ENCODE measurements around the gene PPM1L.

Gene PPM1L

DNA sequence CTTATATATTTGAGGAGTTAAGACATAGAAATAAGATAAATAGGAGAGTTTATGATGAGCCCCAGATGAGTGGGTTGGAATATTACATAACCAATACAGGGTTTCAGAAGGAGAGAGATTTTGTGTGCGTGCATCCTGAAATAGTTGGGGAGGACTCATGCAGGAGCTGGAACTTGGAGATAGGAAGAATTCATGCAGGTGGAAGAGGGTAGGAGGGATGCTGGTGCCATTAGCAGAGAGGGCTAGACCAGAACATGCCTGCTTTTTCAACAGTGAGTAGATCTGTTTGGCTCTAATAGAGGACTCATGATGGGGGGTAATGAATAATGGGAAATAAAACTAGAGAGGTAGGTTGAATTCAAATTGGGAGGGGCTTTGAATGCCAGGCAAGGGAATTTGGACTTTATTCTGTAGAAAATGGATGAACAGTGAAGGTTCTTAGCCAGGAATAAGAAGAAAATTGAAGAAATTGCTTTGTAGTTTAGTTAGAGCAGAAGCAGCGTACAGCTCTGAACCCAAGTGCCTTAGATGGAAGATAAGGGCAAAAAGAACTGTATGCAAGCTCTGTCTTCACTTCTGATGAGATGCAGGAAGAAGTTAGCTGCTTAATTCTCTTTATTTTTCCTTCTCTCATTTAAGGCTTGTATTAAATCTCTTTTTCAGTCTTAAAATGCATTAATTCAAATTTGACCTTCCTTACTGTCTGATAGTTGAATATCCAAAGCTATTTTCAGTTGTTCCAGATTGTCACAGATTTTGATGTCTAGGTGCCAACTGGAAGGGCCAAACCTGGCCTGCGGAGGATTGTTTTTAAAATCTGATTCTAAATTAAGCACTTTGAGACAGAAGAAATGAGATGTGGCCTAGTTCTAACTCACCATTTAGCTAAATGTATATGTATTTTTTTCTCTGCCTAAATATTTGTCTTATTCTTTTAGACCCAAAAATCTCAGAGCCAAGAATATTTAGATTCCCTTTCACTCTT is 86.3 kb downstream of the PPM1L start:
- no peak for DNase-seq (ENCODE audit: low read depth in 1 of 2, low spot score in 1 of 2)

DNA sequence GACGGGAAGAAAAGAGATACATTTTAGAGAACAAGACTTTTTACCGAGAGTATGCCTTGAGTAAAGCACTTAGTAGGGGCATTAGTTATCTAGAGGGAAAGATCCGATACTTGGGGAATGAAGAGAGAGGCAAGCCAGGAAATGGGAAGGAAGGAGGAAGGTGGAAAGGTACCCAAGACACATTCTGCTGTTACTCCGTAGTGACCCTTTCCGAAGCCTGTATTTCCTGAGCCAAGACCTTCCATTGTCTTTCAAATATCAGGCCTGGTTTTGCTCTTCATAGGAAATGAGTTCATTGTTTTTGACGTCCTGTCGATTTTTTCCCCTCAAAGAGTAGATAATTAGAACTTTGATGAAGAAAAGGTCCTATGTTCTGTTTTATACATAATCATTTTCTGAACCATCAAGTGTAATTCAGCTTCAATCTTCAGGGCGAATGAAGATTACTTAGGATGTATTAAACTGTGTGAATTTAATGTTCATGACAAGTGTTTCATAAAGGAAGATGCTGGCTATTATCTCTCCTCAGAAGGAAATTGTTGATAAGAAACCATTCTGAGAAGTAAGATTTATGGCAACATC is 95.7 kb downstream of the PPM1L start:
- DNase-seq (ENCODE audit: low read depth in 1 of 2, low spot score in 1 of 2), result no peak

DNA sequence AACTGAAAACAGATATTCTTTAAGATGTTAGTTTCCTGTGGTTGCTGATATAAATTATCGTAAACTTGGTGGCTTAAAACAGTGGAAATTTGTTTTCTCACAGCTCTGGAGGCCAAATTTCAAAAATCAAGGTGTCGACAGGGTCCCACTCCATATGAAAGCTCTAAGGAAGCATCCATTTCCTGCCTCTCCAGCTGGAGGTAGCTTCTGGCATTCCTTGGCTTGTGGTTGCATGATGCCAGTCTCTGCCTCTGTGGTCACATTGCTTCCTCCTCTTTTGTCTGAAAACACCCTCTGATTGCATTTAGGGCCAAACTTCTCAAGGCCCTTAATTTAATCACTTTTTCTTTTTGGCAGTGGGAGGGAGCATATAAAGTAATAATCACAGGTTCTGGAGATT is 96.8 kb downstream of the PPM1L start:
- DNase-seq (ENCODE audit: low read depth in 1 of 2, low spot score in 1 of 2), result no peak

DNA sequence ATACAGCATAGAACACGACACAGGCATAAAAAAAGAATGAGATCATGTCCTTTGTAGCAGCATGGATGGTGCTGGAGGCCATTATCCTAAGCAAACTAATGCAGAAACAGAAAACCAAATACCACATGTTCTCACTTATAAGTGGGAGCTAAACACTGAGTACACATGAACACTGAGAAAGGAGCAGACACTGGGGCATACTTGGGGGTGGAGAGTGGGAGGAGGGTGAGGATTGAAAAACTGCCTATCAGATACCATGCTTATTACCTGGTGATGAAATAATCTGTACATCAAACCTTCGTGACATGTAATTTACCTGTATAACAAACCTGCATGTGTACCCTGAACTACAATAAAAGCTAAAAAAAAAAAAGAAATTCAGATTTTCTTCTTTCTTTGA is 100.4 kb downstream of the PPM1L start:
- DNase-seq (ENCODE audit: low read depth in 1 of 2, low spot score in 1 of 2), result no peak

DNA sequence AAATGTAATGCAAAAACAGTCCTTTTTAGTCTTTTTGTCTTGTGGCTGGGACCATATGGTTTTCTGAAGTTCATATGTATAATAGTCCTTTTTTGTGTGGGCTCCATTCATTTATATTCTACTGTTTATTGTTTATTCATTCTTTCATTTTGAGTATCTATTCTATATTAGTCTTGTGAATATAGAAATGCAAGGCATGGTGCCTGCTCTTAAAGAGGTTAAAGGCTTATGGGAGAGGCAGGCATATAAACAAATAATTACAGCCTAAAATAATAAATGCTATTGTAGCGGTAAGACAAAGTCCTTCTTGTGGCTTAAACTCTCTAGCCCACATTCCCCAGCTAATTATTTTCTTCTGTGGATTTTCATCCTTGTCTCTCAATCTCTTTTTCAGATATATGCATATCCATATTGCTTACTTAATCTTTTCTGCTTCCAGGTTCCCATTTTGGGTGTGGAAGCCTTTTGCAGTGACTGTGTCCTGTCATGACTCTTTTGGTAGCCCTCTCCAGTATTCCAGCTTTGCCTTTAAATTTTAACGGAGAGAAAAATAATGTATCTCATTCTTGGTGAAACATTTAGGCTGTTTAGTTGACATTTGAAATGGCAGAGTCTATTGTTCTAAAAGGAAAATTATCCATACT is 101.6 kb downstream of the PPM1L start:
- no peak for DNase-seq (ENCODE audit: low read depth in 1 of 2, low spot score in 1 of 2)

DNA sequence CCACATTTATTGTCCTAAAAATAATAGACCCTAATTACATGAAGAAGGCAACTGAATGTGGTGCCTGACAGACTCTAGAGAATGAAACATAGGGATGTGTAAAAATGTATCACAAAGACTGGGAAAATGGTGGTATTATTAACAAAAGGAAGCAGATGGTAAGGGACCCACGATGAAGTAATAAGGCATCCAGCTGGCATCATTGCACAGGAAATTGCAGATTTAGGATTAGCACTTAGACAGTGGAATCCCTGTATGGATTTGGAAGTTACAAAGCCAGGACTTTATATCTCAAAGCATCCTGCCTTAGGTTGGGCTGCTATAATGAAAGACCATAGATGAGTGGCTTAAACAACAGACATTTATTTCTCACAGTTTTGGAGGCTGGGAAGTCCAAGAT is 104.3 kb downstream of the PPM1L start:
- DNase-seq (ENCODE audit: low read depth in 1 of 2, low spot score in 1 of 2), result no peak

DNA sequence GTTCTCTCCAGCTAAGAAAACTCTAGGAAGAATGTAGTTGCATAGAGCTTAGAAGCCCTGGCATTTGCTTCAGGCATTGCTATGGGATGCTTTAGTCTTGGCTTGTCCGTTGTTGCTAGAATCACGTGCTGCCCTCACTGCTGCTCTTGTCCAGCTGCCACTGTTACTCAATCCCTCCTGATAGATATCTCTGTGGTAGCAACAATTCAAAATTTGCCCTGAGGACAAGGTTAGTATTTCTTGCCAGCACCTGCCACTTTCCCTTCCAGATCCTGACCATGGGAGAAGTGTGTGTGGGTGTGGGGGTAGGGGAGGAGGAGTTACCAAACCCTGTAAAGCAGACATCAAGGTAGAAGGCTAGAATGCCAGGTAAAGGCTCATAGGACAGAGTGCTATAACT is 113.8 kb downstream of the PPM1L start:
- DNase-seq (ENCODE audit: low read depth in 1 of 2, low spot score in 1 of 2), result no peak

DNA sequence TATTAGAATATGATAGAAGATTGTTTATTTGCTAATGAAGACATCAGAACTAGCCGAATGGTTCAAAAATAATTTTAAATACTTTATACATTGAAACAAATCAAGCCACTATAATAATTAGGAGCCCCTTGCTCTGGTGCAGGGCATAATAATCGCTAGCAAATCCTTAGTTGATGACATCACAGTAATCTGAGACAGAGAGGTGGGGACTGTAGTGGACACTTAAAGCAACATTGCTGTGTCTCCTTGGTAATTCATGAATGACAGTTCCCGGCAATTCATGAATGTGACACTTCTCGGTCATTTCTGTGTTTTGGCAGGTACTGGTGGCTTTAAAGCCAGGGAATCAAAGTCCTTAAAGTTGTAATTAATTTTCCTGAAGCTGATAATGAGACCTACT is 114.3 kb downstream of the PPM1L start:
- DNase-seq (ENCODE audit: low read depth in 1 of 2, low spot score in 1 of 2), result no peak

DNA sequence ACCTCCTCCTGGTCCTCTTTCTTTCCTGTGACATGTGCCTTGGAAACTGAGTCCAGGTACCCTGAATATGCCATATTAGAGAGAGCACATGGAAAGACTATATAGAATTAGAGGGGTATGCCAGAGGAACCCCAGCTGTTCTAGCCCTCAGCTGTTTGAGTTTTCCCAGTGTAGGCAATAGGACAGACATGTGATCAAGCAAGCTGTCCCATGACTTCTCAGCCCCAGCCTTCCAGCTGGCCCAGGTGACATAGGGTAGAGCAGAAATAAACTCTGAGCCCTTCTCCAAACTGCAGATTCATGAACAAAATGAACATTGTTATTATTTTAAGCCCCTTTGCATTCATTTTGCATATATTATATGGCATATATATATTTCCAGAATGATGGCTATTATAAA is 118.7 kb downstream of the PPM1L start:
- DNase-seq (ENCODE audit: low read depth in 1 of 2, low spot score in 1 of 2), result no peak

DNA sequence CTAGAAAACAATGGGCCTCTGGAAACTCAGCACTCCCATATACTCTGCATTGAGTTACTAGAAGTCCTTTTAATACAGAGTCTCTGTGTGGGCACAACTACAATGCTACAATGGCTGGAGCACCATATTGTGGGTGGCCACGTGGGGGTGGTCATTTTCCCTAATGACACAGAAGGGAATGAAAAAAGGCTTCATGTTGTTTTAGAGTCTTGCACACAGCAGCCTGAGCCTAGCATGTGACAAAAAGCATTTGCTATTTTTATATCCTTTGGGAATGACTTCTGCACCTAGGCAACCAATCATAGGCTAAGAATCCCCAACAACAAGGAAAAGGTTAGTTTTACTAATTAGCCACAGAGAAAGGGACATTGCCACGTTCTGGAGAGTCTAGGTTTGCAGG is 120.6 kb downstream of the PPM1L start:
- no peak for DNase-seq (ENCODE audit: low read depth in 1 of 2, low spot score in 1 of 2)

DNA sequence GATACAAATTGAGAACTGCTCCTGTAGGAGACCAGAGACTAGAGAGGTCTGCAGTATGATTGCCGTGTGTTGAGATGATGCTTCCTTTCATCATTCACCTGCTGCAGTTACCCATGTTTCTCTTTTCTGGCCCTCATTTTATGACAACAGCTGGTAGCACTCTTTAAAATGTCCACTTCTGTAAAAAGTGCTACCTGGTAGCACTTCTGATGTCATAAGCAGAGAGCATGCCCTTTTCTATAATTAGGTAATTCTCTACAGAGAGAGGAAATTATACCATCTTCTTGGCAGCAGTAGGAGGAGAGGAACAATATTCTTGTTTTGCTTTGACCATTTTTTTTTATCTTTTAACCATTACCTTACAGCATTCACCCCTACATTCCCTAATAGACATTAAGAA is 123.8 kb downstream of the PPM1L start:
- no peak for DNase-seq (ENCODE audit: low read depth in 1 of 2, low spot score in 1 of 2)

DNA sequence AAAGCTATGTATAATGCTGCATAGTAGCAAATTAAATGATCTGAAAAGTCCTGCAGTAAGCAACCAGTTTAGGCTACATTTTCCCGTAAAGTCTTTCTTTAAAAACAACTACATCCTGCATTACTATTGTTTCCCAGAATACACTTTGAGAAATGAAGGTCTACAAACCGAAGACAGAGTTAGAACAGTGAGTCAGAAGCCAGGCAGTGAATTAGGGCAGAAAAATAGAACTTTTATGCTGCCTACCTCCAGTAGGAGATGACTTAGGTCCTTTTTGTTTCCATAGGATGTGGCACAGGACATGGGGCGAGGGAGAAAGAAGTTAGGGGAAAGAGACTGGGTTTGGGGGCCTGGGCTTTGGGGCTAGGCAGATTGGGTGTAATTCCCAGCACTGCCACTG is 127.3 kb downstream of the PPM1L start:
- no peak for DNase-seq (ENCODE audit: low read depth in 1 of 2, low spot score in 1 of 2)

DNA sequence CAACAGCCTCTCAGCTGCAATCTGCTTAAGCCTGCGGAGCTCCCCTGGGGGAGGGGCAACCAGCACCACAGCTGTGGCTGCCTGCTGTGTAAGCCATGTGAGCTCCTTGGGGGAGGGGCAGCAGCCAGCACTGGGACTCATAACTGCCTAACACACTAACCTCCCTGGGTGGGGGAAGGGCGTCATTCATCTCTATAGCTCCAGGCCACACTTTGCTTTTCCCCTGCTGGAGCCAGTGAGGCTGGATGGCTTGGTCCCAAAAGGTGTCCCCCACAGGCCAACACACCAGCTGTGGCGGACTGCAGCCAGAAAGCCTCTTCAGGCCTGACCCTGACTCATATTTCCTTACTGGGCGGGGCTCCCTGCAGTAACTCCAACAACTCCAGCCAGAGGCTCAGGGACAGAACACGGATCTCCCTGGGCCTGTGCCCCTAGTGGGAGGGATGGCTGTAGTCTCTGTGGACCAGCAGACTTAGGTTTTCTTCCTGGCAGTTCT is 129.8 kb downstream of the PPM1L start:
- DNase-seq (ENCODE audit: low read depth in 1 of 2, low spot score in 1 of 2), result no peak

DNA sequence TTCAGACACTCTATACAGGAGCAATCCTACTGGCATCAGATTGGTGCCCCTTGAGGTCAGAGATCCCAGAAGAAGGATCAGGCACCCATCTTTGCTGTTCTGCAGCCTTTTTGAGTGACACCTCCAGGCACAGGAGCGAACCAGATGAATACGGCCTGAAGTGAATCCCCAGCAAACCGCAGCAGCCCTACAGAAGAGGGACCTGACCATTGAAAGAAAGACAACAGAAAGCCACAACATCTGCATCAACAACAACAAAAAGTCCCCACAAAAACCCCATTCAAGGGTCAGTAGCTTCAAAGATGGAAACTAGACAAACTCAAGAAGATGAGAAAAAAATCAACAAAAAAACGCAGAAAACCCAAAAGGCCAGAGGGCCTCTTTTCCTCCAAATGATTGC is 130.4 kb downstream of the PPM1L start:
- DNase-seq (ENCODE audit: low read depth in 1 of 2, low spot score in 1 of 2), result no peak

DNA sequence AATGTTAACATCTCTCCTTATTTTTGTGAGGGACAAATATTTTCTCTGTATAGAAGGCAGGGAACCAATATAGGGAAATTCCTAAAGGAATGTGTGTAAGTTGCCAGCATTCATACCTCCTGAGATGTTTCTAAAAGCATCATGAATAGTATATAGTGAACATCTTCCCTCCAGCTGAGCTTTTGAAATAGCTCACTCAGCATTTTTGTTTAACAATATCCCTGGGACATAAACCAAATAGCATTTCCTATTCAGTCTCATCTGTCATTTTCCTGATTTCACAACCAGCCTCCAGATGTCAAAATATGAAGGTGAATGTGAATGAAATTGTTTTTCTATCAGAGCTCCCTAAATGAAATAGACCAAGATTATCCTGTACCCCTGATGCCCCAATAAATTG is 137.2 kb downstream of the PPM1L start:
- DNase-seq (ENCODE audit: low read depth in 1 of 2, low spot score in 1 of 2), result no peak

DNA sequence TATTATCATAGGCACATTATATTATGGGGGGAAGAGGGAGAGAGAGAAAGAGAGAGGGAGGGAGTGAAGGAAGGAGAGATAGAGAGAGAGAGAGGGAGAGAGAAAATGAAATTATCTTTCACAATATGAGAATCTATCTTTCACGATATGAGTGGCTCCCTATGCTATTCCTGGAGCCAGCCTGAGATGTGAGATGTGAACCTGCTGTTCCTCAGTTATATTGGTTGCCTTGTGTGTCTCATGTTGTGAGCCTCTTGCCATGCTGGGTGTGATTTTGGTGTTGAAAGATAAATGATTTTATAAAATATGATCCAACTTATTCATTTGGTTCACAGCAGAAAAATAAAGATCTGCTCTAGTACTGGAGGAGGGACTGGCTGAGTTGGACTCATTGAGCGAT is 148.7 kb downstream of the PPM1L start:
- no peak for DNase-seq (ENCODE audit: low read depth in 1 of 2, low spot score in 1 of 2)

DNA sequence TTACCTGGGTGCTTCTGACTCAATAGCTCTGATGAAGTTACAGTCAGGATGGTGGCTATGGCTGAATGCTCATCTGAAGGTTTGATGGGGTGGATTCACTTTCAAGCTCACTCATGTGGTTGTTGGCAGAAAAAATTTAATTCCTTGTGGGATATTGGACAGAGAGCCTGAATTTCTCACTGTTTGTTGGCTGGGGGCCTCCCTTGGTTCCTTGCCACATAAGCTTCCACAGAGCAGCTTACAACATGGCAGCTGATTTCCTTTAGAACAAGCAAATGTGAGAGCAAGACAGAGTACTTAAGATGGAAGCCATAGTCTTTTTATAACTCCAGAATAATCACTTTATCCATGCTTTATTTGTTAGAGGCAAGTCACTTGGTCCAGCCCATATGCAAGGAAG is 150.6 kb downstream of the PPM1L start:
- no peak for DNase-seq (ENCODE audit: low read depth in 1 of 2, low spot score in 1 of 2)

DNA sequence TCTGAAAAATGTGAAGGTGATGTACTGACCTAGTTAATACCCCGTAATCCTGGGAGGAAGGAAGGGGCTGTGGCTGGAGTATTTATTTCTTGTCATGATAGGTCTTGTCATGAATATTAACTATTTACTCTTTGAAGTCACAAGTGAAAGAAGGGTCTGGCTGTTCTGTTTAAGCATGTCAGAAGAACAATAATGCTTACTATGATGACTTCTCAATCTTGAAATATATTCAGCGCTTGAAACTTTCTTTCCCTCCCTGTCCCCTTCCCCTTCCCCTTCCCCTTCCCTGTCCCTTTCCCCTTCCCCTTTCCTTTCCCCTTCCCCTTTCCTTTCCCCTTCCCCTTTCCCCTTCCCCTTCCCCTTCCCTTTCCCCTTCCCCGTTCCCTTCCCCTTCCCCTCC is 153.9 kb downstream of the PPM1L start:
- no peak for DNase-seq (ENCODE audit: low read depth in 1 of 2, low spot score in 1 of 2)

DNA sequence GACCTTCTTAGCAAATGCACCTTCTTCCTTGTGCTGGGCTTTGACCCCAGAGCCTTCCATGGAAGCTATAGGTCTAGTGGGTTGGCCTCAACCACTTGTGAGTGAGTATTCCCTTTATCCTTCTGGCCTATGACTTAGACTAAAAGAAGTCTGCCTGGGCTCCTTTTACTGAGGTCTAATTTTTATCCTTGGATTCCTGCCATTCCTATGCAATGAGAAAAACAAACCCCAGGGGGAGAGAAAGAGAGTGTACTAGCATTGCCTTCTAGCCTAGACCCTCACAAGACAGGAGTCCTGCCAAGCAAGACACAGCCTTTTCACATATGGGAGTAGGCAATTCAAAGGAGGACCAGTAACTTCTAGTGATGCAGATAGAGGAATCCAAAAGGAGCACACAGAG is 155.4 kb downstream of the PPM1L start:
- no peak for DNase-seq (ENCODE audit: low read depth in 1 of 2, low spot score in 1 of 2)

DNA sequence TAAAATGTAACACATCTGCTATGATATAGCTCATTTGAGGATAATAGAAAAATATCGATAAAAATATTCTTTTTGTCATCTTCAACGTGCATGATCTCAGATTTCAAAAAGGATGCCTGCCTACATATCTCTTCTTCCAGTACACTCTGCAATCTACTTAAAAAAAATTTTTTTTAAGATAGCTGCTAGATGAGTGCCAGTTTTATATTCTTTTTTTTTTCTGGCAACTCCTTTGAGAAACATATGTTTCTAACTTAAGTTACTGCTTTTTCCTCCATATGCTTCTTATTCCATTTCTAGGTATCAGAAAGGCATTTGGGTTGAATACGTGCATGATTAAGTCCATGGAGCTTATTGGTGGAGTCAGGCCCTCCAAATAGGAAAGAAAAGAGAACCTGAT is 160.4 kb downstream of the PPM1L start:
- DNase-seq (ENCODE audit: low read depth in 1 of 2, low spot score in 1 of 2), result no peak

DNA sequence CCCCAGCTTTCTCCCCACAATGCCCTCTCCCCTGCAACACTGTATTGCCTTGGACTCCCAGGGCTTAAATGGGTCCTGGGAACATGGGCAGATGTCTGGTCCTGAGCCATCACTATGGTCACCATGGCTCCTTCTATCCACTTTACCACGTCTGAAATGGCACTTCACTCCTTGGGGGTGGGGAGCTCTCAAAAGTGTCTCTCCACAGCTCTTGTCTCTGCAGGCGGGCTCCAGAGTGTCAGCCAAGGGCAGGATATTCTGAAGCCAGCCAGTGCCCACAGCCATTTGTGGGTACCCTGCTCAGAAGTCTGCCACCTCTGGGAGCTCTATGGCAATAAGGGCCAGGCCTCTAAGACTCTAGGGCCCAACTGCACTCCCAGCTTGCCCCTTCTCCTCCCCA is 163.9 kb downstream of the PPM1L start:
- DNase-seq (ENCODE audit: low read depth in 1 of 2, low spot score in 1 of 2), result no peak

DNA sequence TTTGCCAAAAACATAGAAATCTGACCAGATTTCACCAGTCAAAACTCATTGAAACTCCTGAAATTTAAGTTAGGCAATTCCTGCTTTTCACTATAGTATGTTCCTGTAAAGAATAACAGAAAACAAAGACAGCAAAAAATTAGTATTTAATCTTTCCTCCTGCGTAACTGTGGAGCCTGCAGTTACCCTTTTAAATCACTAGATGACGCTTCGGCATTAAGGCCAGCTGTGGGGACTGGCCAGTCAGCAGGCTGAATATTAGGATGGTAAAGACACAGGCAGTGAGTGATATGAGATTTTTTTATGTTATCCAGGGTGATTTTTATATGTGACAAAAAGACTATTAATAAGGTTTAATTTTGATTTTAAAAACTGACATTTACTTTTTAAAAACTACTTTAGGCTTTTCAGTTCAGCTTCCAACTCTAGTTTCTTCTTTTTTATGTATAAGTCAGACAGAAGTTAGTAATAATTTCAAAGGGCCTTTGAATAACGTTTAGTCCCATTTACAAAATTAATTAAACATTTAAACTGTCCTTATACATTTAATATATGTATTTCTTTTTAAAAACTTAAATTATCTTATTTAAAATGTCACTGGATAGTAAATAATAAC is 165.1 kb downstream of the PPM1L start:
- no peak for DNase-seq (ENCODE audit: low read depth in 1 of 2, low spot score in 1 of 2)

All from stimulated activated CD4-positive, alpha-beta T cell treated with anti-CD3 and anti-CD28 coated beads, Interleukin-15, amount 100 ng/mL, for 1 hour (primary cell).